IMR-90 (cell line): ENCODE measurements around the gene IFNA14. TPM values are rescaled to one million over a fixed set of nuclear protein-coding genes. Genes with fewer than 3 reads are reported as not detected.

Source experiments
- ATAC-seq: fragments of 200-7000 bp; cut with Tn5 transposase; 2 replicates; pipeline ENCODE4 v1.9.1; 2020; ENCODE audit warnings: low read depth, mild to moderate bottlenecking, moderate library complexity
- BruUV-seq: library from RNA; stranded (reverse); fragments of 400-500 nt; replicated peaks from 2 replicates; lab custom pipeline; 2021; lab: Mats Ljungman, UMichigan
- CTCF ChIA-PET: fragments of 300-600 bp; formaldehyde crosslinking; extraction: SDS; loops from one replicate; lab custom pipeline; 2021; ENCODE audit warnings: antibody characterized with exemption; lab: Yijun Ruan, JAX
- POLR2A ChIA-PET: fragments of 300-600 bp; sonication (Branson Sonifier 250); formaldehyde crosslinking; loops from one replicate; lab custom pipeline; 2022; ENCODE audit warnings: antibody characterized with exemption; ENCODE audit not compliant: unreplicated experiment; lab: Charles Lee
- DNase-seq: peaks from one replicate; pipeline ENCODE4 v3.0.0; 2013
- H2AFZ ChIP-seq: replicated peaks from 2 replicates; pipeline ENCODE3; 2013; ENCODE audit warnings: low read length, mild to moderate bottlenecking; ENCODE audit not compliant: poor library complexity
- H2AK5ac ChIP-seq: 2 replicates; pipeline ENCODE4 v1.6.1; 2013; ENCODE audit warnings: low read depth, low read length, inconsistent platforms
- H2AK9ac ChIP-seq: replicated peaks from 2 replicates; pipeline ENCODE3; 2013; ENCODE audit warnings: mild to moderate bottlenecking, low read depth, low read length, moderate library complexity; ENCODE audit not compliant: poor library complexity
- H2BK120ac ChIP-seq: 2 replicates; pipeline ENCODE4 v1.6.1; 2013; ENCODE audit warnings: low read depth, low read length, inconsistent platforms
- H2BK15ac ChIP-seq: 3 replicates; pipeline ENCODE4 v1.6.1; 2013; ENCODE audit warnings: low read depth, low read length, inconsistent platforms
- H2BK20ac ChIP-seq: 2 replicates; pipeline ENCODE4 v1.6.1; 2013; ENCODE audit warnings: low read depth, mild to moderate bottlenecking, inconsistent platforms, low read length, moderate library complexity
- H2BK5ac ChIP-seq: 2 replicates; pipeline ENCODE4 v1.6.1; 2013; ENCODE audit warnings: mild to moderate bottlenecking, low read depth, low read length, inconsistent platforms; ENCODE audit not compliant: poor library complexity, severe bottlenecking
- H3K14ac ChIP-seq: replicated peaks from 2 replicates; pipeline ENCODE4 v1.6.1; 2013; ENCODE audit warnings: low read depth, low read length, inconsistent platforms
- H3K18ac ChIP-seq: 2 replicates; pipeline ENCODE4 v1.6.1; 2013; ENCODE audit warnings: low read depth, low read length, control low read depth
- H3K23ac ChIP-seq: 2 replicates; pipeline ENCODE4 v1.6.1; 2013; ENCODE audit warnings: low read depth, low read length, inconsistent platforms
- H3K27ac ChIP-seq: 2 replicates; pipeline ENCODE4 v1.5.1; 2013; ENCODE audit warnings: mild to moderate bottlenecking, control low read depth, low read length; ENCODE audit not compliant: insufficient read depth
- H3K27me3 ChIP-seq: 2 replicates; pipeline ENCODE4 v1.6.1; 2013; ENCODE audit warnings: low read length; ENCODE audit not compliant: control insufficient read depth, insufficient read depth
- H3K36me3 ChIP-seq: 2 replicates; pipeline ENCODE4 v1.6.1; 2013; ENCODE audit warnings: low read length, mixed read lengths; ENCODE audit not compliant: control insufficient read depth, insufficient read depth
- H3K4ac ChIP-seq: 2 replicates; pipeline ENCODE4 v1.6.1; 2013; ENCODE audit warnings: low read depth, low read length, inconsistent platforms
- H3K4me1 ChIP-seq: 2 replicates; pipeline ENCODE4 v1.6.1; 2013; ENCODE audit warnings: low read length, mixed read lengths; ENCODE audit not compliant: control insufficient read depth, insufficient read depth
- H3K4me2 ChIP-seq: 2 replicates; pipeline ENCODE4 v1.6.1; 2013; ENCODE audit warnings: low read depth, mild to moderate bottlenecking, control low read depth, low read length, moderate library complexity
- H3K4me3 ChIP-seq: 2 replicates; pipeline ENCODE4 v1.5.1; 2013; ENCODE audit warnings: low read depth, mild to moderate bottlenecking, control low read depth, low read length, moderate library complexity; ENCODE audit not compliant: insufficient read depth
- H3K56ac ChIP-seq: 2 replicates; pipeline ENCODE4 v1.6.1; 2013; ENCODE audit warnings: low read length, inconsistent platforms; ENCODE audit not compliant: insufficient read depth; ENCODE audit errors: extremely low read depth
- H3K79me1 ChIP-seq, 2 experiments: 2 replicates each; pipeline ENCODE4 v1.6.1; 2013; ENCODE audit warnings: low read length in 2 of 2, inconsistent platforms in 1 of 2, low read depth in 1 of 2
- H3K9ac ChIP-seq: 2 replicates; pipeline ENCODE4 v1.6.1; 2013; ENCODE audit warnings: low read depth, low read length, control low read depth
- H3K9me1 ChIP-seq: 2 replicates; pipeline ENCODE4 v1.6.1; 2013; ENCODE audit warnings: low read length, inconsistent platforms; ENCODE audit not compliant: insufficient read depth
- H3K9me3 ChIP-seq: 2 replicates; pipeline ENCODE4 v1.6.1; 2013; ENCODE audit warnings: low read length; ENCODE audit not compliant: control insufficient read depth, insufficient read depth
- H4K20me1 ChIP-seq: 2 replicates; pipeline ENCODE4 v1.6.1; 2013; ENCODE audit warnings: low read length, inconsistent platforms; ENCODE audit not compliant: insufficient read depth
- H4K5ac ChIP-seq: 2 replicates; pipeline ENCODE4 v1.6.1; 2013; ENCODE audit warnings: mild to moderate bottlenecking, low read depth, low read length, control low read depth
- H4K8ac ChIP-seq, 2 experiments: 2 replicates each; pipeline ENCODE4 v1.6.1; 2013; ENCODE audit warnings: low read depth in 2 of 2, low read length in 2 of 2, control low read depth in 1 of 2, inconsistent platforms in 1 of 2
- H4K91ac ChIP-seq: 2 replicates; pipeline ENCODE4 v1.6.1; 2013; ENCODE audit warnings: low read depth, low read length, inconsistent platforms; ENCODE audit not compliant: insufficient read depth
- MAFK ChIP-seq: IDR thresholded peaks from 2 replicates; pipeline ENCODE4 v1.6.1; 2012; ENCODE audit warnings: low read depth, low read length, improper control_type of control experiment
- MAZ ChIP-seq: IDR thresholded peaks from 2 replicates; pipeline ENCODE4 v1.6.1; 2012; ENCODE audit warnings: low read depth, mild to moderate bottlenecking, low read length, improper control_type of control experiment, moderate library complexity, borderline replicate concordance
- RAD21 ChIP-seq: IDR thresholded peaks from 2 replicates; pipeline ENCODE4 v1.6.1; 2012; ENCODE audit warnings: low read length, improper control_type of control experiment
- WGBS, 2 experiments: methylation state at CpG; one replicate each; pipeline versions ENCODE4 v1.1.5 to v1.1.7; 2013; ENCODE audit warnings: missing lambda C conversion rate in 2 of 2; ENCODE audit not compliant: insufficient read length in 1 of 2; ENCODE audit errors: extremely low coverage in 2 of 2; 5-methylcytosine and 5-hydroxymethylcytosine counted together
- dilution Hi-C: fragments of 300-500 bp; cut with HindIII; formaldehyde crosslinking; loops from one replicate; pipeline ENCODE4 v1.14.3; 2018; ENCODE audit warnings: low sequenced_read_pairs; ENCODE audit not compliant: unreplicated experiment
- in situ Hi-C: fragments of 300-500 bp; cut with MboI; formaldehyde crosslinking; loops from 3 replicates; pipeline ENCODE4 v1.14.3; 2019; ENCODE audit warnings: low sequenced_read_pairs, inconsistent platforms, mixed read lengths
- intact Hi-C: fragments of 100-400 bp; cut with micrococcal nuclease; formaldehyde crosslinking; loops from 2 replicates; pipeline ENCODE4 v1.10.0; 2022
- polyA plus RNA-seq, 3 experiments: library from polyadenylated mRNA; depleted of rRNA; stranded (reverse); fragments of >200 nt; gene quantifications; 2 replicates each; pipeline ENCODE4 v1.2.3, GENCODE V29; 2012; ENCODE audit warnings: low replicate concordance in 1 of 3
- total RNA-seq: library from RNA; depleted of rRNA; stranded (reverse); fragments of >200 nt; gene quantifications from 2 replicates; pipeline ENCODE4 v1.2.3, GENCODE V29; 2012
- TF ChIP-seq, protein P1 (sequence below): fragments of 150-350 bp; IDR thresholded peaks from 2 replicates; pipeline ENCODE4 v1.6.1; 2016; ENCODE audit warnings: low read depth, mild to moderate bottlenecking, low read length, moderate library complexity, borderline replicate concordance
- TF ChIP-seq, protein P2 (sequence below): fragments of 150-350 bp; IDR thresholded peaks from 2 replicates; pipeline ENCODE4 v1.6.1; 2017; ENCODE audit warnings: mild to moderate bottlenecking, antibody characterized with exemption, low read length, low read depth

Gene IFNA14
- total and polyA plus RNA-seq, 2 of the 4 experiments (the other 2 are of a cell fraction), result not detected

GRCh38 chr9:21233258-21233657 is 6.5 kb downstream of the IFNA14 start:
- WGBS, 2 experiments, result no CpG with 5 or more reads among the region's 2 CpGs
- dilution Hi-C loops, result no loop called here
- Histone ChIP-seq H3K9me3 (no peaks in the 10 kb centered on the region), H4K8ac (no peak overlapping the region), H2BK5ac (no peak overlapping the region), H2BK120ac (no peak overlapping the region), H3K56ac (no peak overlapping the region), H3K23ac (no peak overlapping the region), H3K4ac (no peak overlapping the region), H2AK9ac (no peak overlapping the region), H2BK20ac (no peak overlapping the region), H3K79me1 (no peaks in the 10 kb centered on the region), H3K4me2 (no peak overlapping the region), H3K27me3 (peaks cover 2% of the 10 kb centered on the region; the same call in 1 of the 2 replicates), H3K36me3 (no peaks in the 10 kb centered on the region), H4K20me1 (no peaks in the 10 kb centered on the region), H3K4me3 (no peak overlapping the region), H4K5ac (no peak overlapping the region), H2AFZ (no peak overlapping the region), H4K91ac (no peak overlapping the region), H3K9ac (no peak overlapping the region), H3K27ac (no peak overlapping the region), H2BK15ac (no peak overlapping the region), H3K14ac (no peak overlapping the region), H3K18ac (no peak overlapping the region), H3K9me1 (no peaks in the 10 kb centered on the region), H2AK5ac (no peak overlapping the region), H3K4me1 (no peaks in the 10 kb centered on the region)
- in situ Hi-C loops, result no loop called here
- CTCF ChIA-PET, result no interaction called here
- no TSS peak for BruUV-seq
- TF ChIP-seq RAD21 (no peak), MAZ (no peak), MAFK (no peak)
- TF ChIP-seq, protein P1, sequence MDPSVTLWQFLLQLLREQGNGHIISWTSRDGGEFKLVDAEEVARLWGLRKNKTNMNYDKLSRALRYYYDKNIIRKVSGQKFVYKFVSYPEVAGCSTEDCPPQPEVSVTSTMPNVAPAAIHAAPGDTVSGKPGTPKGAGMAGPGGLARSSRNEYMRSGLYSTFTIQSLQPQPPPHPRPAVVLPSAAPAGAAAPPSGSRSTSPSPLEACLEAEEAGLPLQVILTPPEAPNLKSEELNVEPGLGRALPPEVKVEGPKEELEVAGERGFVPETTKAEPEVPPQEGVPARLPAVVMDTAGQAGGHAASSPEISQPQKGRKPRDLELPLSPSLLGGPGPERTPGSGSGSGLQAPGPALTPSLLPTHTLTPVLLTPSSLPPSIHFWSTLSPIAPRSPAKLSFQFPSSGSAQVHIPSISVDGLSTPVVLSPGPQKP, result no peak
- TF ChIP-seq, protein P2, sequence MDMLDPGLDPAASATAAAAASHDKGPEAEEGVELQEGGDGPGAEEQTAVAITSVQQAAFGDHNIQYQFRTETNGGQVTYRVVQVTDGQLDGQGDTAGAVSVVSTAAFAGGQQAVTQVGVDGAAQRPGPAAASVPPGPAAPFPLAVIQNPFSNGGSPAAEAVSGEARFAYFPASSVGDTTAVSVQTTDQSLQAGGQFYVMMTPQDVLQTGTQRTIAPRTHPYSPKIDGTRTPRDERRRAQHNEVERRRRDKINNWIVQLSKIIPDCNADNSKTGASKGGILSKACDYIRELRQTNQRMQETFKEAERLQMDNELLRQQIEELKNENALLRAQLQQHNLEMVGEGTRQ, result no peak
- POLR2A ChIA-PET, result no interaction called here
- no peak for ATAC-seq
- DNase-seq, result no peak
- intact Hi-C loops, result no loop called here
